AG09309 (cell line): ENCODE results near the gene REEP1.
"Not testable (repeated sequence)": the region's sequence is repeated elsewhere in the genome, so short reads cannot be mapped to it uniquely, and the experiment has no call there.

Experiments
- DNase-seq: peaks from one replicate; pipeline ENCODE4 v3.0.0-alpha.2; 2010; ENCODE audit warnings: low read depth
- H3K4me3 ChIP-seq: 2 replicates; pipeline ENCODE4 v1.5.1; 2011; ENCODE audit warnings: mild to moderate bottlenecking, low read depth, low read length, moderate library complexity; ENCODE audit not compliant: control insufficient read depth
- TF ChIP-seq, protein P1 (sequence below): IDR thresholded peaks from 2 replicates; pipeline ENCODE4 v1.5.1; 2011; ENCODE audit warnings: mild to moderate bottlenecking, low read depth, low read length, inconsistent platforms; ENCODE audit not compliant: insufficient read depth, control insufficient read depth; ENCODE audit errors: missing control alignments

Gene REEP1

DNA sequence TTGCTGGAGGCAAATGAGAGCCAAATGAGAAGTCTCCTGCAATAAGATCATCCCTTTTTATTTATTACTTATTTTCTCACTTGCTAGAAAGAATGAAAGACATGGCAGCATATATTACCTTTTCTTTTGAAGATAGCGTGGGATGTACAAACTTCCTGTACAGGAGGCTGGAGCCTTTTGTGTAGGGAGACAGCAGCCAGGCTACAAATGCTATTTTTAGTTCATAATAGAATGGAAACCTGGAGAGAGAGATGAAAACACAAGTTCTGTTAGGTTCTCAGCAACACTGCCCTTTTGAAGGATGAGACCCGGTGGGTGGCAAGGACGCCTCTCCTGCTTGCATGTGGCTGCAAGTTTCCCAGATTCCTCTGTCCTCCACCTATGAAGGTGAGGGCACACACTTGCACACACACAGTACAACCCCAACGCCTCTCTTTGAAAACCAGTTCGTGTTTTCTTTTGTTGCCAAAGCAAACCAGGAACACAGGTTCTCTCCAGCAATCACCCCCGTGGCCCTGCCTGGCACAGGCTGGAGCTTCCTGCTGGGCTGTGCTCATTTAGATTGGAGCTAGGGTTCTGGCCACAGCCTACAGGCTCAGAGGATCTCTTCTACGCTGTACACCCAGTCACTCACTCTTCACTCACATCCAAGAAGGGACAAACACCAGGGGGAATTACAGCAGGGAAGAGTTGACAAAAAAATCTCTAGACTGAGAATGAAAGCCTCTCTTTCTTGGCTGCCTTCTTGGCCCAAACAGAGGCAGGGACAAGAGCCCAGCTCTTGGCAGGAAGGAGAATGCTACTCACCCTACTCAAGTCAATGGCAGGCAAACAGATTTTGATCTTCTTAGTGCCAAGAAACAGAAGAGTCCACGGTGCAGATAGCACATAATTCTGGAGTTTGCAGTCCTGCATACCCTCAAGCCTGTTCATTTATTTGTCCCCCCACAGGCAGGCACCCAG is 82.6 kb downstream of the REEP1 start:
- DNase-seq = no peak
- TF ChIP-seq, protein P1, sequence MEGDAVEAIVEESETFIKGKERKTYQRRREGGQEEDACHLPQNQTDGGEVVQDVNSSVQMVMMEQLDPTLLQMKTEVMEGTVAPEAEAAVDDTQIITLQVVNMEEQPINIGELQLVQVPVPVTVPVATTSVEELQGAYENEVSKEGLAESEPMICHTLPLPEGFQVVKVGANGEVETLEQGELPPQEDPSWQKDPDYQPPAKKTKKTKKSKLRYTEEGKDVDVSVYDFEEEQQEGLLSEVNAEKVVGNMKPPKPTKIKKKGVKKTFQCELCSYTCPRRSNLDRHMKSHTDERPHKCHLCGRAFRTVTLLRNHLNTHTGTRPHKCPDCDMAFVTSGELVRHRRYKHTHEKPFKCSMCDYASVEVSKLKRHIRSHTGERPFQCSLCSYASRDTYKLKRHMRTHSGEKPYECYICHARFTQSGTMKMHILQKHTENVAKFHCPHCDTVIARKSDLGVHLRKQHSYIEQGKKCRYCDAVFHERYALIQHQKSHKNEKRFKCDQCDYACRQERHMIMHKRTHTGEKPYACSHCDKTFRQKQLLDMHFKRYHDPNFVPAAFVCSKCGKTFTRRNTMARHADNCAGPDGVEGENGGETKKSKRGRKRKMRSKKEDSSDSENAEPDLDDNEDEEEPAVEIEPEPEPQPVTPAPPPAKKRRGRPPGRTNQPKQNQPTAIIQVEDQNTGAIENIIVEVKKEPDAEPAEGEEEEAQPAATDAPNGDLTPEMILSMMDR = no peak
- H3K4me3 ChIP-seq = no peak overlapping the region

DNA sequence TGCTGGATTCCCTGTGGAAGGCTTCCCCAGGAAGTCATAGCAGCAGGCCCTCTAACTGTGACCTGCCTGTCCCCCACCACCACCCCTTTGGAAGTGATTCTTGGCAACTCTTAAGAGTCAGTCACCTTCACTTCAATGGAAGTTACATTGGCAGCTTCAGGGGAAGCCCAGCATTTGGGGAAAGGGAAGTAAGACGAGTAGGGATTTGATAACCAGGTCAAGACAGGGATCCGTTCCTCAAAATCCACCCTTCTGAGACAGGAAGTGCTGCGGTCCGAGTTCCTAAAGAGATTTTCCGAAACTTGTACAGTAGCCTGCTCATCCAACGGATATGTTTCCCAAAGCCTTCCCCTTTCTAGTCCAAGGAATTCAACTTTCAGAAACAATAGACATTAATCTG is 84.0 kb downstream of the REEP1 start:
- TF ChIP-seq, protein P1 = no peak
- DNase-seq = no peak
- no peak overlapping the region for H3K4me3 ChIP-seq

DNA sequence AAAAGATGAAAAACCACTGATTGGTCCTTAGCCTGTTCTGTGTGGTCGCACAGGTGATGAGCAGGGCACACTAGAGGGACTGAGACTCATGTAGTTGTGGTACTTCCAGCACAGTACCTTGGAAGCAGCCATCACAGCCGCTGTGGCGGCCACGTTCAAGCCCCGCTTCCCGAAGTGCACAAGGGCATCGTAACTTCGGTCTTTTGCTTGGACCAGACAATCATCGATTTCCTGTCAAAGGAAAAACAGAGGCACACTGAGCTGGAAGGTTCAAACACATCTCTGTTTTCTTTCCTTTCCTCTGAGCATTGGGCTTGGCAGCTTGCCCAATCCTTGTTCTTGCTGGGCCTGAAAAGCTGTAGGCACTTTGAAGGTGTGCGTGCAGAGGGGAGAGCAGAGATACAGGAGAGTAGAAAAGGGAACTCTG is 85.6 kb downstream of the REEP1 start:
- no peak overlapping the region for H3K4me3 ChIP-seq
- TF ChIP-seq, protein P1 = no peak
- no peak for DNase-seq

DNA sequence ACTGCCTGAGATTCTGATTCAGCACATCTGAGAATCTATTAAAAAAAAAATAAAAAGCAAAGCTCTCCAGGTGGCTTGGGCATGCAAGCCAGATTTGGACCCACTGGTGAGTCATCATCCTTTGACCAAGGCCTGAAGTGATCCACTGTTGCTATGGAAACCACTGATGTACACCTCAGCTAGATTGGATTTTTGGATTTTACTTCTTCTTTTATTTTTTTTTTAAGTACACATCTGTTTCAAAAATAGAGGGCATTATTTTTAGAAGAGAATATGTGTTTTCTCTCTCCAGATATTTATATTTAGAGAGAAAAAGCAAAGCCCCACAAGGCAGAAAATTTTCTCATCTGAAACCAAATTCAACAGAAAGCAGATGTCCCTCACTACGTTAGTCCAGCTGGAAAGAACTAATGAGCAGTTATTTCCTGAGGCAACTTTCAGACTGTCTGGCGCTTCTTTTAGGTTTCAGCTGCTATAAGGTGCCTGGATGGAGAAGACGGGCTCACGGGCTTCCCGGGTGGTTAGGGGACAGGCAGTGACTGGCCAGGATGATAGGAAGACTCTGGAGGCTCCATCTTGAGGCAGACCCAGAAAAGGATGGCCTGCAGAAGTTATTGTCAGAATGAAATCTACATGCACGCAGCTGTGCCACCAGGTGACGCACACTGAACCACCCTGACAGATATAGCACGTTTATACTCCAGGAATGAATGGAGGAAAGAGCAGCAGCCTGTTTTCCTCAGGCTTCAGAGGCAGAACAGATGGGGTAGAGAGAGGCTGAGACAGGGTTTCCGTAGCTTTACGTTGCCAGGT is 87.6 kb downstream of the REEP1 start:
- TF ChIP-seq, protein P1 = no peak
- no peak overlapping the region for H3K4me3 ChIP-seq
- DNase-seq = peak; percentile 68

DNA sequence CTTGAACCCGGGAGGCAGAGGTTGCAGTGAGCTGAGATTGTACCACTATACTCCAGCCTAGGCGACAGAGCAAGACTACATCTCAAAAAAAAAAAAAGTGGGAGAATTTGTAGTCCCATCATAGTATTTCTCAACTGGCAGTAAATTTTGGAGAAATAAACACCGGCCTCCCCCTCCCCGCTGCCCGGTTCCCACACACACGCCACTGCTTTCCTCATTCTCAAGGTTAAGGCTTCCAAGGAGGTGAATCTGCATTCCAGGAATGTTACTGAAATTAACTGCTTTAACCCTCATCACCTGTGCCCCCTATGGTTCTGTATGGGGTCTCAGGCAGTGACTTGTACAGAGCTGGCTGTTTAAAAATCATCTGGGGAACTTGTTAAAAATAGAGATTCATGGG is 88.2 kb downstream of the REEP1 start:
- H3K4me3 ChIP-seq = no peak overlapping the region
- TF ChIP-seq, protein P1 = no peak
- no peak for DNase-seq

DNA sequence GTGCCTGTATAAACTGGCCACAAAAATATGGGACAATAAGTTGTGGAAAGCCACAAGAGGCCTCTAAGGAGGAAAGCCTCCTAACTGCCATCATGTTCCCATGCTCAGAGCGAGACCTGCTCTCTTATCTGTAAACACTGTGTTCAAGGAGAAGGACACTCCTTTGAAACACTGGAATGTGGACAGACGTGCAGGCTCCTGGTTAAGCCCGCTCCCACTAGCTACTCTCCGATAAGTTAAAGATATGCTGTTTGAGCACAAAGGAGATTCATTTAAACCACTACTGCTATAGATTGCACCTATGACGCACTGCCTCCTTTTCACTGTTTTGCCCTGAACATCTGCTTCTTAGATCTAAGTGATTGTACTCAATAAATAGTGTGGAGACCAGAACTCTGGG is 92.2 kb downstream of the REEP1 start:
- not testable (repeated sequence) for DNase-seq, H3K4me3 ChIP-seq

- H3K4me3 ChIP-seq, DNase-seq: not testable (repeated sequence)
These were observed 92.6 kb downstream of the REEP1 start for GRCh38 chr2:86244781-86245180.
